Suppressor macrophage (primary cell): ENCODE measurements around the gene AGBL1.

Experiments used
- DNase-seq, 4 experiments: peaks; one replicate each; pipeline ENCODE4 v3.0.0-alpha.2; 2020 to 2022

Gene AGBL1

DNA sequence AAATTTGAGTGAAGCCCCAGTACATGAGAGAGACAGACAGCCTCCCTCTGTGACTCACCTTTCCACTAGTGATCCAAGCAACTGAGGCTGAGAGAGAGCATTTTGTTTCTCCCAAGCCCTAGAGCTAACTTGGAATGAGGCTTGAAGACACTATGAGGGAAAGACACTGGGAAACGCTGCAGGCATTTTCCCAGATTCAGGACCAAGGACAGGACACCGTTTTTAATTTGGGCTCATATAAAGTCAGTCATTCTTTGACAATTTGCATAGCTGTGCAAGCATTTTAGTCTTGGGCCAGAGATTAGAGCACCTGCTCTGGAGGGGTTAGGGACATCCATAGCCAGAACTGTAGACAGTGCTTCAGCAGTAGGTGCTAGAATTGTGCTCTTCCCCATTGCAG, 249.0 kb downstream of the AGBL1 start:
- no peak for DNase-seq

DNA sequence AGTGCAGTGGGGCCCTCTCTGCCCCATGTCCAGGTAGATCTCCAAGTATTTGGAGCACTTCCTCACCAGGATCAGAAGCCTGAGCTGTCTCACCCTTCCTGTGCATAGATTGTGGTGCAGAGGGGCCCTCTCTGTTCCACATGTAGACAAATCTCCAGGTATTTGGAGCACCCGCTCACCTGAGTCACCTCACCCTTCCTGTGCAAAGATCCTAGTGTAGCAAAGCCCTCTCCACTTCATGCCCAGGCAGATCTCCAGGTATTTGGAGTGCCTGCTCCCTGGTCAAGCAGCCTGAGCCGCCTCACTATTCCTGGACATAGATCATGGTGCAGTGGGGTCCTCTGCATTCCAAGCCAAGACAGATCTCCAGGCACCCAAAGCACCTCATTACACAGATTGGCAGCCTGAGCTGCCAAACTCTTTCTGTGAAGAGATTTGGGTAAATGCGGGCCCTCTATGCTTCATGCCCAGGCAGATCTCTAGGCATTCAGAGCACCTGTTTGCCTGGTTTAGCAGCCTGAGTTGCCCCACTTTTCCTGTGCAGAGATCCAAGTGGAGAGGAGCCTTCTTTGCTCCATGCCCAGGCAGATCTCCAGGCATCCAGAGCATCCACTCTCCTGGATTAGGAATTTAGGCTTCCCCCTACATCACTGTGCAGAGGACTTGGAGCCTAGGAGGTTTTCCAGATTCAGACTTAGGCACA, 249.8 kb downstream of the AGBL1 start:
- no peak for DNase-seq

DNA sequence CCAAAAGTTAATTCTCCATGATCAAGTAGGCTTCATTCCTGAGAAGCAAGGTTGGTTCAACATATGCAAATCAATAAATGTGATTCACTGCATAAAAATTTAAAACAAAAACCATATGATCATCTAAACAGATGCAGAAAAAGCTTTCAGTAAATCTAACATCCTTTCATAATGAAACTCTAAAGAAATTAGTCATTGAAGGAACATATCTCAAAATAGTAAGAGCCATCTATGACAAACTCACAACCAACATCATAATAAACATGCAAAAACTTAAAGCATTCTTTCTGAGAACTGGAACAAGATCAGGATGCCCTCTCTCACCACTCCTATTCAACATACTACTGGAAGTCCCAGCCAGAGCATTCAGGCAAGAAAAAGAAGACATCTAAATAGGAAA, 254.1 kb downstream of the AGBL1 start:
- DNase-seq = no peak

DNA sequence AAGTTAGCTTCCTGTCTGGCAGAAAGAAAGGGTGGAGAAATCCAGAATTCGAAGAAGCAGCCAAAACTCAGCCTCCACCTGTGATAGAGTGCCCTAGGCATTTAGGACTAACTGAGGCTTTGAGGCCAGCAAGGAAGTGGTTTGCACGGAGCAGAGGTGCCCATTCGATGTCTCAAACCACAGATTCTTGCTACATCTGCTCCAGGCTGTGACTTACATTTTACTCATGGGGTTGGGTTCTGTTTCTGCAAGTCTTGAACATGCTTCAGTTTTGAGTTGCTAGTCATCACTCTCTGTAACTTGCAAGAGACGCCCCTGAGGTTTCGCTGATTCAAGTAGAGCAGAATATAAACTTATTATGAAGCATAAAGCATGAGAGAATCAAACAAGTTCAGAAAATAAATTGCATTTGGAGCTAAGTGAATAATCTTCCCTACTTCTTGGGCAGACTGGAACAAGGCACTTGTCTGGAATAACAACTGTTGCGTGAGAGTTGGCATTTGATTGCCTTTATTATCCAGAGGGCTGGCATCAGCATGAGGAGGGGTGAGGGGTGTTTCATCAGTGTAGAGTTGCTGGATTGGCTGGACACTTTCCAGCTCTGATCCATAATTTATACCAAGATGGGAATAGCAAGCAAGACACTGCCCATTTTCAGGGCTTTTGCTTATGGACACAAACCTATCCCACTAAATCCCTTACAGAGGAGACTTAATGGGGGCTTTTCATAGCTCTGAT, 256.5 kb downstream of the AGBL1 start:
- DNase-seq = no peak

DNA sequence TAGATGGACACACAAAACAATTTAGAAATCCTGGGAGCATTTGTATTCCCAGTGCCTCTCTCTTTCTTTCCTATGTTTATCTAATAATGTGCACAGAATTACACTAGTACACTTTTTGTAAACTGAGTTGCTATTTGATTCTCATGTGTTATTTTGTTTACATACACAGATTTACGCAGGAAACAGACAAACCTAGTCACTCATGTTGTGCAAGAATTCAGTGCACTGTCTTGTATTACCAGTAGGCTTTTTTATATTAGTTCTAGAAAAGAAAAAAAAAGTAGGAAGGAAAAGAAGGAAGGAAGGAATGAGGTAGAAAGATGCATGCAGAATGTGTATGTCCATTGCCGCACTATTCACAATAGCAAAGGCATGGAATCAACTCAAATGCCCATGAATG, 257.4 kb downstream of the AGBL1 start:
- DNase-seq = no peak

DNA sequence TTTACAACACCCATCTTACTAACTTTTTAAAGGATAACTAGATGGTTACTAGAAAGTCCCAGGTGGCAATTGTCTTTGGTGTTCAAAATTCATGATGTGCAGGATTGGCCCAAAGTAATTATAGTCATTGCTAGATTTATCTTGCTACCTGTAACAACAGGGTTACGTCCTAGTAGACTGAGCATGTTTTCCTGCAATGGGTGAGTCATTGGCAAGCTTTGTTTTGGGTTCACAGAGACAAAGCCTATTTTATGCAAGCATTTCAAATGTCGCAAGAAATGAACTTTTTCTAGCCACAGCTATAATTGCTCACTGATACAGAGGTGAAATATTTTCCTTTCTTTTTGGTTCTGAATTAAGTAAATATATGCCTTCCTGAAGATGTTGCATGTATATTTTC, 267.6 kb downstream of the AGBL1 start:
- no peak for DNase-seq

DNA sequence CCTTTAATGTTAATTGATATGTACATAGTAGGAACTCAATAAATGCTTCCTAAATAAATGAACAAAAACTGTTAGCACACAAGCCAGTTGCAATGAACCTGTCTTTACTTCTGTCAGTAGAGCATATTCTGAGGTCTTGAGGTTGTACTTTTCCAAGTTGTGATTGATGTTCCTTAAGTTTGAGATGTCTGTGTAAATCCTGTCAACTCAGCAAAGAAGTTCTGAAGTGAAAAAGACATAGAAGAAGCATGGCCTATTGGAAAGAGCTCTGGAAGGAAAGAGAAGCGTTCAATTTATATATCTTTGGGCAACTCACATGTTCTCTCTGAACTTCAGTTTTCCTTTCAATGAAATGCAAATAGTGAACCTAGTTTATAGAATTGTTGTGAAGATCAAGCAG, 269.9 kb downstream of the AGBL1 start:
- no peak for DNase-seq

DNA sequence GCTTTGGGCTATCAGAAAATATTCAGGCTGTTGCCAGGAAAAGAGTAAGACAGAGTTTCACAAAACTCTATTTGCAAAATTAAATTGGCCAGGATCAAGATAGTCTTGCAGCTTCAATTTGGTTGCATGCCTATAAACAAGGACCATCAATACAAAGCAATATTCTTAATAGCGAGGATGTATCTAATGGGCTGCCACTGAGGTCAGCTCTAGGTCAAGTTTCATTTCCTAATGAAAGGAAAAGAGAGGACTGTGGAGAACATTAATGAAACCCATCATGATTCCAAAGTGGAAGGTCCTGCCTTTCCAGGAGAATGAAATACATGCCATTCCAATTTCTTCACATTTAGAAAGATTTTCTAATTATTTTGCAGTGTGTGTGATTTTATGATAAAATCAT, 273.5 kb downstream of the AGBL1 start:
- DNase-seq = no peak

DNA sequence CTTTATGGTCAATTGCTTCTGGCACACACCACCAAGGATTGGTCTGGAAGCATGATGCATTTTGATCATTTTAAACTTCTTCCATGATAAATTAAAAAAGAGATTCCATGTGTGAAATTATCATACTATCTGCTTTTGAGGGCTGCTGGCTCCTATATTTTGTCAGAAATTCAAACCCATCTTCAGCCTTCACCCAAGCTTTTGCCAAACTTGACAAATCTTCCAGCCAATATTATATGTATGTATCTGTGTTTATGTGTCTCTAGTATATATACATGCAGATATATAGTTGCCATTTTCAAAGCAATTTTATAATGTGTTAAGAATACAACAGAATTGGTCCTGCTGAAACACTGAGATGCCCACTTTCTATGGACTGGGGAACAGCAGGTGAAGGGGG, 275.7 kb downstream of the AGBL1 start:
- DNase-seq = no peak

DNA sequence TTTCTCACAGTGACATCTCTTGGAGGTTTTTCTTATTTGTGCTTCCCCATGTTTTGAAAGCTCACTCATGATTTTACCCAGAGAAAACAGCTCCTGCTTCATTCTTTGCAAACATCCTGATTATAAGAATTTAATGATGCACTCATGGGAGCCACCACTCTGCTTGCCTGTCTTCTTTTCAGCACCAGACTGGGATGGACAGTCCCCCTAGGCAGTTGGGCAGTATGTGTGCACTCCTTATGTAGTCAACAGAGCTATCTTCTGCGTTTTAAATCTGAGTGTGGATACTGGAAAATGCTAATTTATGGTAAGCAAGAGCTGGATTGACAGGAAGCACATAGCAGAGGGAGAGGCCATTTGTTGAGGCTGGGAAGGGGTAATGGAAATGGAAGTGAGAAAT, 276.1 kb downstream of the AGBL1 start:
- no peak for DNase-seq

DNA sequence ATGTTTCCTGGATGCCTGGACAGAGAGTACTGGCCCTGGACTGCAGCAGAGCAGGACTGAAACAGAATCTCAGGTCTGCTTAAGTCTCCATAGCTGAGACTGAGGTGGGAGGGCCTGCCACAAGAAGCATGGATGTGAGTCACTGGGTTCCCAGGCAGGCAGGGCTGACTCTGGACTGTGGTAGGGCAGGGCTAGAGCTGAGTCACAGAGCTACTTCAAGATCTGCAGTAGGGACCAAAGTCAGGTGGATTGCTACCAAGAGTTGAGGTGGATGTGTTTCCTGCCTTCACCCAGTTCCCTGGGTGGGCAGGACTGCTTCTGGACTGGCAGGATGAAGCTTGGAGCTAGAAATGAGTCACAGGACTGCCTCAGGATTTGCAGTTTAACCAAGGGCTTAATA, 282.9 kb downstream of the AGBL1 start:
- DNase-seq = no peak

DNA sequence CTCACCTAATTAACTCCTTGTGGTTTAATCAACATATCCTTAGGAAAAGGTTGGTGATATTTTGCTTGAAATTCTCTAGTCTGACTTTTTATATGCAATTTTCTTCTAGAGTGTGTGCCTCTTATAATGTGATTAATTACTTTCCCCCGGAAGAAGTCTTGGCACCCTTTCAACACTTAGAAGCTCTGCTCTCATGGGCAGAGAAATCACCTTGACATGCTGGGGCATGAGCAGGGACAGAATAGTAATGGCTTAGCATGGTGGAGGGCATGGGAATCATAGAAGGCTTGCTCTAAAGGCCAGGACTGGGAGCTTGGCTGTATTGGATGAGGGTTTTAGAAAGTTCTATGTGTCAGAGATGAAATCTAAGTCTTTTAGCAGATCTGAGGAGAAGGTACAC, 293.5 kb downstream of the AGBL1 start:
- DNase-seq = no peak

DNA sequence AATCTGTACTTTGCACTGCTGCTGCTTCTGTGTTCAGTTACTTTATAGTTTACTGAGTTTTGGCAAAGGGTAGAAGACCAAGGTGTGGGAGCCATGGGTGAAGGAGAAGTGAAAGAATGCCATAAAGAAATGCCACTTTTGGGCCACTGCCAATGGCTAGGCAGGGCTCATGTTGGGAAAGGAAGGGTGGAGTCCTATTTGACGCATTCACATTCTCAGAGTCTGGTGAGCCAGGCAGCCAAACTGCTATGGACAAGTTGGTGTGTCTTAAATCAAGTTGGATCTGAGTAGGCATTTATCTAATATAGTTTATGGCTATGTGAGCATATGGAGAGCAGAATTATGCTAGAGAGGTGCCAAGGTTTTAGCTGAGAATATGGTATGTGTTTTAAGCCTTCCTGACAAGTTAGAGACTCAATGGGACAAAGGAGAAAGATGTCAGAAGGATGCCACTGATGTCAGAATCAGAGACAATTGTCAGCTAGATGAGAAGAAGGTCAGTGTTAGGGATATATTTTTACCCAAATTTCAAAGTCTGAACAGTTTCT, 296.1 kb downstream of the AGBL1 start:
- DNase-seq = no peak

DNA sequence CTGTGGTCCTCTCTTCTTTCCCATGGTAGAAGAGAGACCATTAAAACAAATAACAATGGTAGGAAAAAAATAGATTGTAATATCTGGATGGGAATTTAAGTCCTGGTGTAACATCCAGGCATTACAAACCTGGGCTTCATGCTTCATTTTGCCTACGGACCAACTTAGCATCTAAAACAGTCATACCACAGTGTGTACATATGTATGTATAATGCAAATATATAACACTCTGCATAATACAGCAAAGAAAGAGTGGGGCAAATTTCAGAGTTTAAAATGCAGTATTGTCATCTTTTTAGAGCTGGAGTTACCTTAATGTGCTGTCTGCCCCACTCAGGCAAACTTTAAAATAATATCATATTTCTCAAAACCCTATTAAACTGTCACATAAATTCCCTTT, 298.2 kb downstream of the AGBL1 start:
- no peak for DNase-seq

DNA sequence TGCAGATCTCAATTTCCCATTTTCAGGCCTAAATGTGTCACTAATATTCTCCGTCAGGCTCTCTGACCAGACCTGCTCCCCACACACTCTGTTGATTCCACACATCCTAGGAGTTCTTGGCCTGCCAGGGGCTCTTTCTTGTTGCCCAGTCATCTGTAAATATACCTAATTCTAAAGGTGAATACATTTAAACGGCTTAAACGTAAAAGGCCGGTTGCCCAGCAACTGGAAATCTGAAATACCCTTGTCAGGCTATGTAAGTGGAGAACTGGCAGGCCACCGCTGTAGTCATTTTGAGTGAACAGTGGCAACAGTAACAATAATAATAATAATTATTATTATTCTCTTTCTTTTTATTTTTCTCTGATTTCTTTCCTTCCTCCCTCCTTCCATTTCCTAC, 302.7 kb downstream of the AGBL1 start:
- DNase-seq = no peak

DNA sequence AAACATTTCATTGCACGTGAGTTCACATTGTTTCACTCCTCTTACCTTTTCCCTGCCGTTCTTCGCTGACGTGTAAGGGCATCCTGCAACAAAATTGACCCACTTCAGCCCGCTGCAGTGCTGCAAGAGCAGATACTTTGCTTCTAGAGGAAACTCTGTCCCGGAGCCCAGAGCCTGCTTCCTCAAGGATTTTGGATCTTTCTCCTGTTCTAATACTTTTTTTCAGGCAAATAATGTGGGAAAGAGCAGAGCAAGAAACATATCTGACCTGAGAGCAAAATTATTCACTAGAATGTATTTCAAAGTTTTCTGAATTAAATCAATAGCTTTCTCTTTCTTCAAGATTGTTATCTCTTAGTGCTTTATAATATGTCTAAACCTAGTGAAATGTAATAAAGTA, 303.9 kb downstream of the AGBL1 start:
- DNase-seq = no peak

DNA sequence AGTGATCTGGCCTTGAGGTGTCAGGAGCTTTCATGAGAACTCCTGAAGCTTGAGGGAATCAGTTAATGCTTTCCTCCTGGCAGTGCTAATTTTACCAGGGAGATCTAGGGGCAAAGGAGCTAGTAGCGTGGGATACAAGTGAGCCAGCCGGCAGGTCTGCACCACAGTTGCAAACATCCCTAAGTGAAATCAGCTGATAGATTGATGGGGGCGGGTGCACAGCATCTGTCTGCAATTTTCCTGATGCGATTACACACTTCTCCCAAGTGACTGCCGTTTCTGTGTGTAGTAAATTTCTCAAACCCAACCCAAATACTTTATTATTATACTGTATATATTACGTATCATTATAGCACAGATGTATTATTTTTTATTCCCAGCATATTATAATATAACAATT, 304.5 kb downstream of the AGBL1 start:
- DNase-seq = no peak

DNA sequence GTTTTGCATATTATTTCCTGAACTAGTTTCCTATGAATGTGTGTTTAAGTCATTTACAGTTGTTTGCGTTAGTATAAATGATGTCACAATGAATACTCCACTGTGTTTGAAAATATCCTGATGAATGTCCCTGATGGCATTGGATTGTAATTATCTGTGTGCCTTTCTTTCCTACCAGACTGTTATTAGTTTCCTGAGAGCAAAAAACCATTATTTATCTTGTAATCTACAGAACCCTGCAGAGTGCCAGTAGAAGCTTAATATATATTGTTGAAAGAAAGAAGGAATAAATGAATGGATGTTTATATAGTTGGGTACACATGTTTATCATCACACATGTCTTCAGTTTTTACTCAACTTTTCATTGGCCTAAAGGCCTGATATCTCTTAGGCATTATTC, 312.6 kb downstream of the AGBL1 start:
- no peak for DNase-seq

DNA sequence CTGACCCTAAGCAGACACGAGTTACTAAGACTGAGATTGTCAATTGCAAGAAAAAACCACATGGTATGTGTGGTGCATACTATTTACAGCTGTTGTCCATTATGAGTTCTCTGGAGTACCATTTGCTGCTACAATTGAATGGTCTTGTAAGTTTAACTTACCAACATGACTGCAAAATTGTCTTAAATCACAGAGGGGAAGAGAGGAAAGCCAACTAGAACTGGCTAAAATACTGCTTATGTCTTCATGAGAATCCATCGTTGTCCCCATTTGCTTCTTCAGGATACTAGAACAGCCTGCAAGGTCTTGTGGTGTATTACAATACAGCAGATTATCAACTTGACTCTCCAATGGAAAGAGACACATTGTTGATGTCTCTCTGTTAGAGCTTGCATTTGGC, 313.2 kb downstream of the AGBL1 start:
- no peak for DNase-seq

DNA sequence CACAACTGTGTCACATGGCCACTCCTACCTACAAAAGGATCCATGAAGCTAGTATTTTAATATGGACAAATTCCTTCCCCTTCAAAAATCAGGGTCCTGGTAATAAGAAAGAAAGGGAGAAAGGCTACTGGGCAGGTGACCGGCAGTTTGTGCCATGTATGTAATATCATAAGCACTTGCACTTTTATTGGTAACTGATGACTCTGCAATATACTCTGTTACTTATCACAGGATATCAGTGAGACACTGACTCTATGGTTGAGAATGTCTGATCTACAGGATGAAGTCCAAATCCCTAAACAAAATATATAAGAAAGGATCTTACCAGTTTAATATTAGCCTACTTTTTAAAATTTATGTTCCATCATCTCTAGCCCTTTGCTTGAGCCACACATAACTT, 315.2 kb downstream of the AGBL1 start:
- no peak for DNase-seq

DNA sequence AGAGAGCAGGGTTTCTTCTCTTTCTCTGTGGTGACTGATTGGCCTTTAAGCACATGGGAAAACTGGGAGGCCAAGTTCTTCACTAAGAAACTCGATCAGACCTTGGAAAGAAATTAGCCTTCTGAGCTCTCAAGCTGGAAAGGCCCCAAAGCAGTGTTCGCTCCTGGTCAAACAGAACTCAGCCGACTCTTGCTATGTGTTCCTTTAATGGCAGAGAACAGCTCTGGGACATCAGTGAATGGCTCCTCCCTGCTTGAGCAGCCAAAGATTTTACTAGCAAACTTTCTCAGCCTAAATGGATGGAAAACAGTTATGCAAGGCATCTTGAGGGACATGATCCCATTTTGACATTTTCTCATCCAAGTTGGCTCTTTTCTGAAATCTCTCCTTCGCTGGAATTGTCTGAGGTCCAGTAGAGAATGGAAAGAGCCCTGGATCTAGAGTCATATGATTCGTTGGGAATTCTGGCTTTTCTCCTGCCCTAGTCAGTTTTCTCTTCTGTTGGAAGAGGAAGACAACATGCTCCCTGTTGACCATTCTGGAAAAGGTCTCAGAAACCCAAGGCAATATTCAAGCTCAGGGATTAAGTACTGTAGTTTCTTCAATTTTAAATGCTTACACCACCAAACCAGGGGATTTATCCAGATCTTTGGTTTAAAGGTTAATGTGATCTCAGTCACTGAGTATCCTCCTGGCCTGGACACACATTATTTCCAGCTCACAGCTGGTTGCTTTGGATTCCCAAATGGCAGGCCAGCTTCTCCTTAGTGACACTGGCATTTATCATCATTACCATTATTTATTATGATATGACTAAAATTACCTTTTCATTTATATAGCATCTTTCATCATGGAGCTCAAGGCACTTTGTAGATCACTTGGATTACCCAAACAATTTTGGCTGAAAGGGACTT, 319.6 kb downstream of the AGBL1 start:
- no peak for DNase-seq

DNA sequence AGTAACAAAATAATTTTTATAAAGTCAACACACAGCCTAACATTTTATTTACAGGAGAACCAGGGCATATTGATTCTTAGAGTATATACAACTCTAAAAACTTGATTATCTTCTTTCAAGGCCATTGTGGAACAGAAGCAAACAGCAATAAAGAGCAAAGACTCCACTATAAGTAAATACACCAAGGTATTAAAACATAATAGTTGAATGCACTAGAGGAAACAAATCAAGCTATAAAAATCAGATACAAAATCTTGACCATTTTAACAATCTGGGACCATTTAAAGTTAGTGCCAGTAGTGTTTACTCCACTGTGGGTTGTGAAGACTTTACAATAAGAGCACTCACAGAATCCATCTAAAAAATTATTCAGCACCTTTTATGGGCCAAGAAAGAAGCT, 323.6 kb downstream of the AGBL1 start:
- DNase-seq = no peak

DNA sequence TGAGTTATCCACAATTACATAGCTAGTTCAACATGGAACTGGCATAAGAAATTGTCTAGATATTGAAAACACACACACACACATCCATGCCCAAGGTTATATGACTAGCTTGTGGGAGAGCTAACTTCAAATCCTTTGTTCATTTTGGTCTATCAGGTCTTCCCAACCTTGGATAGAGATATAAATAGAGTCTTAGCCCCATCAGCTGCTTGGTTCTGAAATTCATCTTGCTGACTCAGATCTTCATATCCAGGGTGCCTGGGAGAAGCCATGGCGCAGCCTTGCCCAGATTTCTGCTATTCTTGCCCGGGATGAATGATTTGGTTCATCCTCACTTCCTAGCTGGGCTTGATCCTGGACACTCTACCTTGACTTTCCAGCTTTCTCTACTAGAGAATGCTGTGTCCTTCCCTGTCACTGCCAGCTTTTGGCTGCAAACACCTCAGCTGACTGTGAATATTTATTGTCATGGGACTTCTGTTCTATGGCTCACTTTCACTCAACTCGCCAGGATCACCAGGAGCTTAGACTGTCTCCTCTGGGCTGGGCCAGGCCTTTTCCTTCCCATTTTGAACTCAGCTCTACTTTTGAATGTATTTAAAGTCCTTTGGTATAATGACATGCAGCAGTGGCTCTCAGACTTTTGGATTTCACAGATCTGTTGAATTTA, 324.4 kb downstream of the AGBL1 start:
- no peak for DNase-seq
